Measurements from ENCODE around the gene AP3D1.

AP3D1 gene

GRCh38 chr19:2054763-2055162 is 96.6 kb downstream of the AP3D1 start:
- peak in 1 of 10 donors; percentile 80 for DNase-seq

GRCh38 chr19:2053601-2054389 is 97.6 kb downstream of the AP3D1 start:
- intact Hi-C loops (cut with DNase I): no loop called here
- peak in 3 of 10 donors; percentile 78 to 86 (median 86) for DNase-seq

More at GRCh38 chr19:2054763-2055162, 96.6 kb downstream of the AP3D1 start:
- intact Hi-C loops (cut with DNase I): no loop called here

GRCh38 chr19:2051773-2052704 is 99.3 kb downstream of the AP3D1 start:
- intact Hi-C loops (cut with DNase I): no loop called here
- peak in 1 of 10 donors; percentile 72 for DNase-seq

GRCh38 chr19:2050991-2051772 is 100.2 kb downstream of the AP3D1 start, which contains the start of gene MKNK2:
Gene MKNK2 (minus strand): TSS chr19:2051244. CDS start chr19:2050851, 393 bp downstream.
- peak; percentile 87 to 99 (median 94) for DNase-seq

More at GRCh38 chr19:2050991-2051772, 100.2 kb downstream of the AP3D1 start, which contains the start of gene MKNK2:
- intact Hi-C loops (cut with DNase I): no loop called here

Data from posterior cingulate gyrus (tissue), 11 donors.